B cell (primary cell): ENCODE results near the gene FZD1. TPM values are rescaled to one million over a fixed set of nuclear protein-coding genes. Genes with fewer than 3 reads are reported as not detected.

ENCODE experiments used
- ATAC-seq: fragments of 200-7000 bp; cut with Tn5 transposase; one replicate; pipeline ENCODE4 v1.10.0; 2021; ENCODE audit warnings: low read depth, mild to moderate bottlenecking, moderate number of reproducible peaks, moderate library complexity
- CTCF ChIA-PET: fragments of 350-600 bp; sonication (Branson Sonifier 250); formaldehyde crosslinking; loops from one replicate; lab custom pipeline; 2021; ENCODE audit warnings: antibody characterized with exemption, inconsistent platforms; lab: Charles Lee
- POLR2A ChIA-PET: fragments of 350-600 bp; sonication (Branson Sonifier 250); formaldehyde crosslinking; loops from one replicate; lab custom pipeline; 2021; ENCODE audit warnings: antibody characterized with exemption; lab: Charles Lee
- DNase-seq: peaks from one replicate; pipeline ENCODE4 v3.0.0; 2013
- H2AFZ ChIP-seq: 2 replicates; pipeline ENCODE4 v1.6.1; 2012; ENCODE audit warnings: mild to moderate bottlenecking, low read depth, low read length; ENCODE audit not compliant: insufficient read depth, poor library complexity, severe bottlenecking
- H3K27ac ChIP-seq, 2 donors: 1 replicate in 1 of 2; 2 replicates in 1 of 2; pipeline ENCODE4 v1.5.1; 2012 to 2013; ENCODE audit warnings: low read length in 2 of 2, mild to moderate bottlenecking in 2 of 2, moderate library complexity in 1 of 2
- H3K27me3 ChIP-seq, 4 experiments: fragments of 200-600 bp in 1 of 4; sonication (generic) in 1 of 4; replicated peaks in 1 of 4; 1 replicate in 2 of 4; 2 replicates in 2 of 4; pipeline versions ENCODE4 v1.6.1 to v1.7.0; 2013 to 2016; ENCODE audit warnings: low read length in 3 of 4, mild to moderate bottlenecking in 2 of 4, mixed read lengths in 1 of 4, moderate library complexity in 1 of 4; ENCODE audit not compliant: insufficient read depth in 4 of 4, control insufficient read depth in 3 of 4; ENCODE audit errors: control extremely low read depth in 1 of 4
- H3K36me3 ChIP-seq, 2 experiments: replicated peaks in 1 of 2; 1 replicate in 1 of 2; 2 replicates in 1 of 2; pipeline versions ENCODE4 v1.6.1 to v1.7.1; 2013; ENCODE audit warnings: low read length in 1 of 2; ENCODE audit not compliant: insufficient read depth in 2 of 2, control insufficient read depth in 1 of 2; ENCODE audit errors: control extremely low read depth in 1 of 2, extremely low read depth in 1 of 2
- H3K4me1 ChIP-seq, 2 donors: fragments of 200-600 bp in 1 of 2; sonication (generic) in 1 of 2; 1 replicate in 1 of 2; 2 replicates in 1 of 2; pipeline versions ENCODE4 v1.5.1 to v1.6.1; 2013 to 2017; ENCODE audit warnings: low read length in 2 of 2; ENCODE audit not compliant: control insufficient read depth in 2 of 2, insufficient read depth in 2 of 2
- H3K4me2 ChIP-seq: replicated peaks from 2 replicates; pipeline ENCODE3; 2012; ENCODE audit warnings: mild to moderate bottlenecking, low read depth, low read length; ENCODE audit not compliant: poor library complexity, severe bottlenecking
- H3K4me3 ChIP-seq, 5 experiments: fragments of 200-600 bp in 1 of 5; sonication (generic) in 1 of 5; 1 replicate in 3 of 5; 2 replicates in 2 of 5; pipeline versions ENCODE4 v1.5.1 to v1.7.0; 2011 to 2016; ENCODE audit warnings: low read length in 4 of 5, mild to moderate bottlenecking in 4 of 5, low read depth in 2 of 5, control low read depth in 1 of 5, moderate library complexity in 1 of 5; ENCODE audit not compliant: insufficient read depth in 1 of 5; ENCODE audit errors: control extremely low read depth in 1 of 5, extremely low read depth in 1 of 5
- H3K79me2 ChIP-seq: fragments of 200-600 bp; sonication (generic); one replicate; pipeline ENCODE4 v1.6.0; 2016; ENCODE audit warnings: low read length; ENCODE audit not compliant: control insufficient read depth, insufficient read depth
- H3K9ac ChIP-seq: fragments of 200-600 bp; sonication (generic); 2 replicates; pipeline ENCODE4 v1.6.1; 2017; ENCODE audit warnings: mild to moderate bottlenecking, low read length, moderate library complexity
- H3K9me3 ChIP-seq, 3 donors: one replicate each; pipeline versions ENCODE4 v1.6.1 to v1.7.1; 2013; ENCODE audit warnings: low read length in 2 of 3; ENCODE audit not compliant: control insufficient read depth in 2 of 3, insufficient read depth in 1 of 3; ENCODE audit errors: control extremely low read depth in 1 of 3
- H4K20me1 ChIP-seq: 2 replicates; pipeline ENCODE4 v1.6.0; 2012; ENCODE audit warnings: mild to moderate bottlenecking, low read length; ENCODE audit not compliant: insufficient read depth, control insufficient read depth, poor library complexity, severe bottlenecking
- H3K27ac Mint-ChIP-seq: one replicate; pipeline ENCODE4 v1.8.0; 2021; ENCODE audit warnings: mixed read lengths
- H3K27me3 Mint-ChIP-seq: one replicate; pipeline ENCODE4 v1.8.0; 2021; ENCODE audit warnings: mixed read lengths
- H3K4me1 Mint-ChIP-seq: one replicate; pipeline ENCODE4 v1.8.0; 2021; ENCODE audit warnings: mixed read lengths
- H3K4me3 Mint-ChIP-seq: one replicate; pipeline ENCODE4 v1.8.0; 2021; ENCODE audit warnings: mixed read lengths
- H3K9me3 Mint-ChIP-seq: one replicate; pipeline ENCODE4 v1.8.0; 2022; ENCODE audit warnings: mixed read lengths; ENCODE audit not compliant: insufficient read depth
- EZH2 ChIP-seq: IDR thresholded peaks from 2 replicates; pipeline ENCODE4 v1.6.1; 2012; ENCODE audit warnings: borderline replicate concordance, low read depth, mild to moderate bottlenecking, moderate library complexity, low read length; ENCODE audit not compliant: insufficient read depth, poor library complexity, severe bottlenecking
- WGBS: methylation state at CpG from one replicate; pipeline ENCODE4 v1.1.5; 2013; ENCODE audit warnings: missing lambda C conversion rate; ENCODE audit not compliant: insufficient coverage; 5-methylcytosine and 5-hydroxymethylcytosine counted together
- intact Hi-C: fragments of 100-400 bp; cut with micrococcal nuclease; formaldehyde crosslinking; loops from one replicate; pipeline ENCODE4 v1.10.0; 2022
- polyA plus RNA-seq: library from polyadenylated mRNA; depleted of rRNA; stranded (reverse); fragments of >200 nt; gene quantifications from 2 replicates; pipeline ENCODE4 v1.2.3, GENCODE V29; 2012
- total RNA-seq, 2 donors: library from RNA; stranded (reverse); fragments of 120-200 nt in 1 of 2; gene quantifications; 1 replicate in 1 of 2; 2 replicates in 1 of 2; pipeline versions ENCODE4 v1.2.3 to v1.2.4, GENCODE V29; 2013 to 2022
- TF ChIP-seq, protein P1 (sequence below): fragments of 200-600 bp; IDR thresholded peaks from one replicate; pipeline ENCODE4 v1.8.0; 2022; ENCODE audit warnings: antibody characterized with exemption, mild to moderate bottlenecking

Gene FZD1
- total and polyA plus RNA-seq, 2 donors (not counting 1 experiment from before 2014, with no cell fraction given): 0.15 to 0.49 TPM

GRCh38 chr7:91263384-91264045, 718 bp upstream of the FZD1 start:
- intact Hi-C loops: loop anchor here (10.0 kb wide), 1 partner anchor 179 kb away; no protein-coding TSS in a partner anchor
- H3K9me3 ChIP-seq: peaks cover 0 to 14% (median 0%) of the 10 kb centered on the region in 3 donors

More at GRCh38 chr7:91263384-91264045, 718 bp upstream of the FZD1 start:
- H4K20me1 ChIP-seq: no peaks in the 10 kb centered on the region
- peaks cover 24 to 25% of the 10 kb centered on the region in 2 donors for H3K4me1 ChIP-seq
- peak overlapping the region; percentile 91 for H2AFZ ChIP-seq
- Mint-ChIP-seq H3K4me3 (peak overlapping the region; percentile 94), H3K4me1 (peaks cover 24% of the 10 kb centered on the region), H3K27me3 (peaks cover 52% of the 10 kb centered on the region), H3K27ac (no peak overlapping the region), H3K9me3 (no peaks in the 10 kb centered on the region)
- H3K4me2 ChIP-seq: peak overlapping the region; percentile 98
- ChIA-PET POLR2A (no interaction called here), CTCF (interaction anchor here (0.7 kb wide), 1 partner anchor 582 kb away, joined by 3 read pairs; no protein-coding TSS in a partner anchor)
- peak overlapping the region; percentile 39 to 76 (median 57) for H3K4me3 ChIP-seq
- peak overlapping the region; percentile 72 for H3K9ac ChIP-seq
- no peak for ATAC-seq
- no peak for TF ChIP-seq EZH2
- TF ChIP-seq, protein P1, sequence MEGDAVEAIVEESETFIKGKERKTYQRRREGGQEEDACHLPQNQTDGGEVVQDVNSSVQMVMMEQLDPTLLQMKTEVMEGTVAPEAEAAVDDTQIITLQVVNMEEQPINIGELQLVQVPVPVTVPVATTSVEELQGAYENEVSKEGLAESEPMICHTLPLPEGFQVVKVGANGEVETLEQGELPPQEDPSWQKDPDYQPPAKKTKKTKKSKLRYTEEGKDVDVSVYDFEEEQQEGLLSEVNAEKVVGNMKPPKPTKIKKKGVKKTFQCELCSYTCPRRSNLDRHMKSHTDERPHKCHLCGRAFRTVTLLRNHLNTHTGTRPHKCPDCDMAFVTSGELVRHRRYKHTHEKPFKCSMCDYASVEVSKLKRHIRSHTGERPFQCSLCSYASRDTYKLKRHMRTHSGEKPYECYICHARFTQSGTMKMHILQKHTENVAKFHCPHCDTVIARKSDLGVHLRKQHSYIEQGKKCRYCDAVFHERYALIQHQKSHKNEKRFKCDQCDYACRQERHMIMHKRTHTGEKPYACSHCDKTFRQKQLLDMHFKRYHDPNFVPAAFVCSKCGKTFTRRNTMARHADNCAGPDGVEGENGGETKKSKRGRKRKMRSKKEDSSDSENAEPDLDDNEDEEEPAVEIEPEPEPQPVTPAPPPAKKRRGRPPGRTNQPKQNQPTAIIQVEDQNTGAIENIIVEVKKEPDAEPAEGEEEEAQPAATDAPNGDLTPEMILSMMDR: no peak
- H3K27me3 ChIP-seq: peaks cover 0 to 45% (median 27%) of the 10 kb centered on the region in 4 experiments
- DNase-seq: peak; percentile 6
- no peaks in the 10 kb centered on the region for H3K79me2 ChIP-seq
- H3K36me3 ChIP-seq: no peaks in the 10 kb centered on the region
- H3K27ac ChIP-seq: no peak overlapping the region
- WGBS: under 1% methylated on average over 20 of the region's 32 CpGs
